ENCODE data around the gene CEP295NL. TPM values are rescaled to one million over a fixed set of nuclear protein-coding genes. Genes with fewer than 3 reads are reported as not detected.

CEP295NL gene
- total and polyA plus RNA-seq, 5 donors from 2014 or later = 0.25 to 1.6 (median 0.78) TPM; not detected in 2

- no peak for DNase-seq
Measured at GRCh38 chr17:78924481-78925151, 21.6 kb upstream of the CEP295NL start.

DNA sequence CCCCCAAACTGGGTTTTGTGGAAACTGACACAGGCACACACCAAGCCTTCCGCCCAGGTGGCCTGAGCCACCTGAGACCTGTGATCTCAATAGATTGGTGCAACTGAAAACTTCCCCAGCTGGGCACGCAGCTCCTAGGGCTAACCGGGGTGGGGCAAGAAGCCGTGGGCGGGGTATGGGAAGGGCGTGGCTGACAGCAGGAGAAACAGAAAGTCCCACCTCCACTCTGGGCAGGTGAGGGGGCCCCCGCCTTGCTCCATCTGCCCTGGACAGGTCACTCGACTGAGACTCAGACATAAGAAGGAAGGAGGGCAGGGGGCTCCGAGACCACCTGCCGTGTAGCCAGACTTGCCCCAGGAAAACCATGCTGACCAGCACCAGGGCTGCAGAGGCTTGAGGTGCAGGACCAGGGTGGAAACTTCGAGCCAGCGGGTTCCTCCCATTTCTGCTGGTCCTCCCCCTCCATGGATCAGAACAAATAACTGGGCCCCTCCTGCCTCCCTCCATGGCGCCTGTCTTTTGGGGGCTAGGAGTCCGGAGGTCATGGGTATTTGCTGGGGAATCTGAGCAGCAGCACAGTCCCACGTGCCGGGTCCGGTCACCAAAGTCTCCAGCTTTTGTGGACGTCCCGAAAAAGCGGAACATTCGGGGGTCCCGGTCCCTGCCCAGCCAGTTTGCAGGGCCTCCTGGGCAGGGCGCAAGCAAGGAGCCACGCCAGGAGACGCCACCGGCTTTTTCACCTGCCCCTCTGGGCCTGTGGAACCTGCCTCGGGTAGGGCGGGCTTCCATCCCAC is 20.9 kb upstream of the CEP295NL start:
- no peaks in the 10 kb centered on the region for H3K36me3 ChIP-seq (ENCODE audit: control insufficient read depth, insufficient read depth, low read length)
- H3K27ac Mint-ChIP-seq = peak overlapping the region in 2 of 3 donors; percentile 77 to 91
- H3K4me3 Mint-ChIP-seq = peak overlapping the region; percentile 36 to 87 (median 82)
- peak overlapping the region; percentile 32 for H3K4me3 ChIP-seq (ENCODE audit: low read depth, low read length)
- H3K9me3 Mint-ChIP-seq = no peaks in the 10 kb centered on the region
- ATAC-seq (ENCODE audit: low read depth in 2 of 2) (peak; percentile 61 to 69), DNase-seq (peak; percentile 46 to 76 (median 51))
- no peaks in the 10 kb centered on the region for H3K36me3 Mint-ChIP-seq
- peaks cover 21% of the 10 kb centered on the region for H3K4me1 ChIP-seq (ENCODE audit: control insufficient read depth, insufficient read depth, low read length, poor library complexity, severe bottlenecking)
- peaks cover 58% of the 10 kb centered on the region for H3K27me3 Mint-ChIP-seq
- no peaks in the 10 kb centered on the region for H3K9me3 ChIP-seq (ENCODE audit: control insufficient read depth in 2 of 2, low read length in 2 of 2)
- no peak overlapping the region for H3K27ac ChIP-seq (ENCODE audit: insufficient read depth, low read length, poor library complexity, severe bottlenecking)
- H3K4me1 Mint-ChIP-seq = peaks cover 0 to 22% (median 8%) of the 10 kb centered on the region in 4 donors
- H3K27me3 ChIP-seq (ENCODE audit: control insufficient read depth, insufficient read depth, low read length) = no peaks in the 10 kb centered on the region

More at GRCh38 chr17:78924481-78925151, 21.6 kb upstream of the CEP295NL start:
- H3K27me3 Mint-ChIP-seq = peaks cover 51% of the 10 kb centered on the region
- Histone ChIP-seq H3K4me3 (ENCODE audit: low read depth, low read length) (no peak overlapping the region), H3K27me3 (ENCODE audit: control insufficient read depth, insufficient read depth, low read length) (no peaks in the 10 kb centered on the region), H3K4me1 (ENCODE audit: control insufficient read depth, insufficient read depth, low read length, poor library complexity, severe bottlenecking) (peaks cover 21% of the 10 kb centered on the region), H3K9me3 (ENCODE audit: control insufficient read depth in 2 of 2, low read length in 2 of 2) (no peaks in the 10 kb centered on the region), H3K36me3 (ENCODE audit: control insufficient read depth, insufficient read depth, low read length) (no peaks in the 10 kb centered on the region), H3K27ac (ENCODE audit: insufficient read depth, low read length, poor library complexity, severe bottlenecking) (no peak overlapping the region)
- ATAC-seq (ENCODE audit: low read depth in 2 of 2) = no peak
- no peaks in the 10 kb centered on the region for H3K9me3 Mint-ChIP-seq
- peak overlapping the region; percentile 36 to 82 (median 78) for H3K4me3 Mint-ChIP-seq
- peaks cover 0 to 22% (median 8%) of the 10 kb centered on the region in 4 donors for H3K4me1 Mint-ChIP-seq
- H3K36me3 Mint-ChIP-seq = no peaks in the 10 kb centered on the region
- no peak overlapping the region for H3K27ac Mint-ChIP-seq

DNA sequence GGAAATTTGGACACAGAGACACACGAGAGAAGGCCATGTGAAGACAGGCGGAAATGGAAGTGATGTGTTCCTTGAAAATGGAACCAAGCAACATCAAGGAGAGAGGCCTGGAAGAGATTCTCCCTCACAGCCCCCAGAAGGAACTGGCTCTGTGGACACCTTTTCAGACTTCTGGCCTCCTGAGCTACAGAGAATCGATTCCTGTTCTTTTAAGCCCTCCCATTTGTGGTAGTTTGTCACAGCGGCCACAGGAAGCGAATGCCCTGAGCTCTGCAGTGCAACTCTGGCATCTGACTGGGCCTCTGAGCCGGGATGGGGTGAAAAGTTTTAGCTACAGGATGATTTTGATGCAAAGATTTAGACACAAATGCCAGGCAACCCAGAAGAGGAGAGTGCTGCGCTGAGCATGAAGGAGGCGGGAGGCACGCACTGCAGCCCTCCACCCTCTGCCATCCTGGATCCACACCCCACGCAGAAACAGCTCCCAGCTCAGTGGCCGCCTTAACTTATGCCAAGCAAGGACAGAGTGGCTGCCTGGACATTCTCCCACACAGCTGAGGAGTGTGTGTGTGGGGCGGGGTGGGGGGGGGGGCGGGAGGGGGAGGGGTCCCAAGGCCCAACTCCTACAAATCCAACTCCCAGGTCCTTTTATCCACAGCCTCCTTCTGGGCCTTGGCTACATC is 20.0 kb upstream of the CEP295NL start:
- Mint-ChIP-seq H3K9me3 (no peaks in the 10 kb centered on the region), H3K27me3 (peaks cover 64% of the 10 kb centered on the region), H3K36me3 (no peaks in the 10 kb centered on the region), H3K4me3 (peak overlapping the region; percentile 54 to 86 (median 82)), H3K4me1 (peaks cover 0 to 22% (median 9%) of the 10 kb centered on the region in 4 donors), H3K27ac (peak overlapping the region in 2 of 3 donors; percentile 65 to 76)
- DNase-seq (no peak), ATAC-seq (ENCODE audit: low read depth in 2 of 2) (no peak)
- Histone ChIP-seq H3K27me3 (ENCODE audit: control insufficient read depth, insufficient read depth, low read length) (no peaks in the 10 kb centered on the region), H3K4me1 (ENCODE audit: control insufficient read depth, insufficient read depth, low read length, poor library complexity, severe bottlenecking) (peaks cover 21% of the 10 kb centered on the region), H3K27ac (ENCODE audit: insufficient read depth, low read length, poor library complexity, severe bottlenecking) (peak overlapping the region; percentile 1), H3K9me3 (ENCODE audit: control insufficient read depth in 2 of 2, low read length in 2 of 2) (no peaks in the 10 kb centered on the region), H3K4me3 (ENCODE audit: low read depth, low read length) (no peak overlapping the region), H3K36me3 (ENCODE audit: control insufficient read depth, insufficient read depth, low read length) (no peaks in the 10 kb centered on the region)

DNA sequence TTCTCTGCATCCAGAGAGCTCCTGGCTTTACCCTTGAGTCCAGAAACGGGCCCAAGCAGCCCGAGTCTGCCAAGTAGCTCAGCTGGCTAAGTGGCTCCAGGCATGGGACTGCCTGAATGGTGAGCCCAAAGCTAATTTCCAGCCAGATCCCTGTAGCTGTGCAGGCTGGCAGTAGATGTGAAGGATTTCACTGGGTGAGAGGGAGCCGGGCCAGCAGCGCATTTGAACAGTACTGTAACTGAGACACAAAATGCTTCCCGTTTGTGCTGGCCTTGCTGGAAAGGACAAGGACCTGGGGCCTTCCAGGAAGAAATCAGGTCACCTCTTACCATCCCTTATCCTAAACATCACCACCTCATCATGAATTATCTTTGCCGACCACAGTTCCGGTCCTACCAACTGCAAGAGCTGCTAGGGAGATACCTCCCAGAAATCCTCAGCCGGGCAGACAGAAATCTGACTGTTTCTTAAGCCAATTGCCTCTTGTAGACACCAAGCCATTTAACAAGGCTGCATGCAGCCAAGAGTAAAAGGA is 18.5 kb upstream of the CEP295NL start:
- H3K4me1 ChIP-seq (ENCODE audit: control insufficient read depth, insufficient read depth, low read length, poor library complexity, severe bottlenecking) = peaks cover 21% of the 10 kb centered on the region
- H3K27ac ChIP-seq (ENCODE audit: insufficient read depth, low read length, poor library complexity, severe bottlenecking) = no peak overlapping the region
- ATAC-seq (ENCODE audit: low read depth in 2 of 2) (no peak), DNase-seq (no peak)
- Mint-ChIP-seq H3K9me3 (no peaks in the 10 kb centered on the region), H3K36me3 (no peaks in the 10 kb centered on the region), H3K27ac (peak overlapping the region in 2 of 3 donors; percentile 21 to 33), H3K27me3 (peaks cover 57% of the 10 kb centered on the region), H3K4me1 (peaks cover 0 to 27% (median 12%) of the 10 kb centered on the region in 4 donors), H3K4me3 (peak overlapping the region in 2 of 4 donors; percentile 54 to 61)
- no peaks in the 10 kb centered on the region for H3K36me3 ChIP-seq (ENCODE audit: control insufficient read depth, insufficient read depth, low read length)
- H3K27me3 ChIP-seq (ENCODE audit: control insufficient read depth, insufficient read depth, low read length) = no peaks in the 10 kb centered on the region
- no peaks in the 10 kb centered on the region for H3K9me3 ChIP-seq (ENCODE audit: control insufficient read depth in 2 of 2, low read length in 2 of 2)
- H3K4me3 ChIP-seq (ENCODE audit: low read depth, low read length) = no peak overlapping the region

DNA sequence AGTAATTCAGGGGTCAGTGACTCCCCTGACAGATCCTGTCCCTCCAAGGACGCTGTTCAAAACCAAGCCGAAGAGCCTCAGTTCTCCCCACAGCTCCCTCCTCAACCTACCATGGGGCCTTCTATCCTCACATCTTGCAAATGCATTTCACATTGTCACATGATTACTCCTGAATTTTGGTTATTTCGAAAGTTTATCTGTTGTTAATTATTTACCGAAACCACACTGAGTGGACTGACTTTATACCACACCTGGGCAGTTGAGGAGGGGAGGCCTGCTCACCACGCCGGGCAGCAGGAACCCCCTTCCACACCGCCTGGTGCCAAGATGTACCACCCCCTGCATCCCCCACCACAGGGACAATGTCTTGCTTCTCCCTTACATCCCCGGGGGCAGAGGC is 17.5 kb upstream of the CEP295NL start:
- peak overlapping the region in 1 of 3 donors; percentile 13 for H3K27ac Mint-ChIP-seq
- H3K9me3 ChIP-seq (ENCODE audit: control insufficient read depth in 2 of 2, low read length in 2 of 2) = no peaks in the 10 kb centered on the region
- H3K36me3 ChIP-seq (ENCODE audit: control insufficient read depth, insufficient read depth, low read length) = no peaks in the 10 kb centered on the region
- peaks cover 0 to 35% (median 12%) of the 10 kb centered on the region in 4 donors for H3K4me1 Mint-ChIP-seq
- no peaks in the 10 kb centered on the region for H3K27me3 ChIP-seq (ENCODE audit: control insufficient read depth, insufficient read depth, low read length)
- no peak for DNase-seq
- peak overlapping the region in 2 of 4 donors; percentile 4 to 6 for H3K4me3 Mint-ChIP-seq
- H3K9me3 Mint-ChIP-seq = no peaks in the 10 kb centered on the region
- H3K4me1 ChIP-seq (ENCODE audit: control insufficient read depth, insufficient read depth, low read length, poor library complexity, severe bottlenecking) = peaks cover 18% of the 10 kb centered on the region
- no peaks in the 10 kb centered on the region for H3K36me3 Mint-ChIP-seq
- peaks cover 58% of the 10 kb centered on the region for H3K27me3 Mint-ChIP-seq
- no peak for ATAC-seq (ENCODE audit: low read depth in 2 of 2)
- H3K27ac ChIP-seq (ENCODE audit: insufficient read depth, low read length, poor library complexity, severe bottlenecking) = no peak overlapping the region
- no peak overlapping the region for H3K4me3 ChIP-seq (ENCODE audit: low read depth, low read length)

DNA sequence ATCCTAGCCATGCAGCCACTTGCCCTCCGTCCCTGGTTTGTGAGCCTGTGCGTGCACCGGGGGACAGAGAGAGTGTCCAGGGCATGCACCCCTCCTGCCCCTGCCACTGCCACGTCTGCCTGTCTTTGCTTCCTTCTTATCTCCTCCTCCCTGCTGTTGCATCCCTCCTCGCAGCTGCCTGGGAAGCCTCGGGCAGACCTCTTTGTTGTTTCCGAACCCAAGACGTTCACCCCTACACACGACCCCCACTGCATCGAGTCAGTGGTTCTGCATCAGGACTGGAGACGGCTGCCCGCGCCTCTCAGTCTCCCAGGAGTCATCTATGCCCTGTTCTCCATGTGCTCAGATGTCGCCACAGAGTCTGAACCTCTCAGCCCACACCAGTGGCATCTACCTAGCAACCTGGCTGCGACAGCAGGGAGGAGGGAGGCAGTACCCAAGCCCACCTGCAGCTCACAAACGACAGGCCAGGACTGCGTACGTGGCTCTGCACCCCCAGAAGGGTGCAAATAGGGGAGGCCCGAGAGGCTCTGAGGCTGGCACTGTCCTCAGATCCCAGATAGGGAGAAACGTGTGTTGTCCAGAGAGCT is 17.0 kb upstream of the CEP295NL start:
- Histone ChIP-seq H3K4me1 (ENCODE audit: control insufficient read depth, insufficient read depth, low read length, poor library complexity, severe bottlenecking) (peaks cover 15% of the 10 kb centered on the region), H3K9me3 (ENCODE audit: control insufficient read depth in 2 of 2, low read length in 2 of 2) (no peaks in the 10 kb centered on the region), H3K27me3 (ENCODE audit: control insufficient read depth, insufficient read depth, low read length) (no peaks in the 10 kb centered on the region), H3K27ac (ENCODE audit: insufficient read depth, low read length, poor library complexity, severe bottlenecking) (no peak overlapping the region), H3K4me3 (ENCODE audit: low read depth, low read length) (no peak overlapping the region), H3K36me3 (ENCODE audit: control insufficient read depth, insufficient read depth, low read length) (no peaks in the 10 kb centered on the region)
- no peak for ATAC-seq (ENCODE audit: low read depth in 2 of 2)
- Mint-ChIP-seq H3K36me3 (no peaks in the 10 kb centered on the region), H3K4me3 (no peak overlapping the region), H3K27me3 (peaks cover 61% of the 10 kb centered on the region), H3K4me1 (peaks cover 0 to 35% (median 12%) of the 10 kb centered on the region in 4 donors), H3K27ac (no peak overlapping the region), H3K9me3 (no peaks in the 10 kb centered on the region)
- DNase-seq = no peak

DNA sequence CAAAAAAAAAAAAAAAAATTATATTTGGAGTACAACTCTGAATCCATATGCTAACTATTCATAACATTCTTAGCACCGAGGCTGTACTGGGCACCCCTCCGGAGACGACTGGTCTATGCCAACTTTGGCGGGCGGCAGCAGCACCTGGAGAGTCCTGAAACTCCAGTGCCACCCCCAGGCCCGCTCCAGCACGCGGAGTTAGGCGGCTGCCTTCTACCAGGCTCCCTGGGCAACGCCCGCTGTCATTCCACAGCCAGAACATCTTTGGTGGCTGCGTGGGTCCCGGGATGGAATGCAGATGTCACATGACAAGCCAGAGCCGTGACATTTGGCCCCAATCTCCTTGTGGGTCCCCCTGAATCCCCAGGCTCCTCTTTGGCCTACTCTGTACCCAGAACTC is 16.0 kb upstream of the CEP295NL start:
- Histone ChIP-seq H3K36me3 (ENCODE audit: control insufficient read depth, insufficient read depth, low read length) (no peaks in the 10 kb centered on the region), H3K9me3 (ENCODE audit: control insufficient read depth in 2 of 2, low read length in 2 of 2) (no peaks in the 10 kb centered on the region), H3K27me3 (ENCODE audit: control insufficient read depth, insufficient read depth, low read length) (no peaks in the 10 kb centered on the region), H3K27ac (ENCODE audit: insufficient read depth, low read length, poor library complexity, severe bottlenecking) (no peak overlapping the region), H3K4me1 (ENCODE audit: control insufficient read depth, insufficient read depth, low read length, poor library complexity, severe bottlenecking) (peaks cover 7% of the 10 kb centered on the region), H3K4me3 (ENCODE audit: low read depth, low read length) (no peak overlapping the region)
- H3K27ac Mint-ChIP-seq = no peak overlapping the region
- ATAC-seq (ENCODE audit: low read depth in 2 of 2) = no peak
- no peak overlapping the region for H3K4me3 Mint-ChIP-seq
- no peaks in the 10 kb centered on the region for H3K36me3 Mint-ChIP-seq
- peaks cover 57% of the 10 kb centered on the region for H3K27me3 Mint-ChIP-seq
- peaks cover 0 to 35% (median 12%) of the 10 kb centered on the region in 4 donors for H3K4me1 Mint-ChIP-seq
- DNase-seq = no peak
- H3K9me3 Mint-ChIP-seq = no peaks in the 10 kb centered on the region
